Effector memory CD8-positive, alpha-beta T cell (primary cell): ENCODE measurements around the gene URB2.
"Not testable (repeated sequence)": the region's sequence is repeated elsewhere in the genome, so short reads cannot be mapped to it uniquely, and the experiment has no call there.

Source experiments
- ATAC-seq: fragments of 150-1000 bp; cut with Tn5 transposase; replicated peaks from 2 replicates; pipeline ENCODE4 v1.10.0; 2021; ENCODE audit warnings: mild to moderate bottlenecking, moderate library complexity
- DNase-seq, 3 experiments: peaks; one replicate each; pipeline ENCODE4 v3.0.0; 2021
- H3K27ac Mint-ChIP-seq, 2 donors: one replicate each; pipeline ENCODE4 v1.8.0; 2022; ENCODE audit warnings: mild to moderate bottlenecking in 2 of 2, mixed read lengths in 2 of 2, moderate library complexity in 2 of 2
- H3K27me3 Mint-ChIP-seq, 2 donors: one replicate each; pipeline ENCODE4 v1.8.0; 2022; ENCODE audit warnings: mixed read lengths in 2 of 2
- H3K36me3 Mint-ChIP-seq: one replicate; pipeline ENCODE4 v1.8.0; 2022; ENCODE audit warnings: mild to moderate bottlenecking, moderate library complexity, mixed read lengths; ENCODE audit not compliant: insufficient read depth
- H3K4me1 Mint-ChIP-seq, 2 donors: one replicate each; pipeline ENCODE4 v1.8.0; 2022; ENCODE audit warnings: low read depth in 2 of 2, mixed read lengths in 2 of 2
- H3K4me3 Mint-ChIP-seq, 2 donors: one replicate each; pipeline ENCODE4 v1.8.0; 2022; ENCODE audit warnings: mild to moderate bottlenecking in 2 of 2, mixed read lengths in 2 of 2, moderate library complexity in 2 of 2
- H3K9me3 Mint-ChIP-seq, 2 donors: one replicate each; pipeline ENCODE4 v1.8.0; 2022; ENCODE audit warnings: mixed read lengths in 2 of 2

URB2 gene

DNA sequence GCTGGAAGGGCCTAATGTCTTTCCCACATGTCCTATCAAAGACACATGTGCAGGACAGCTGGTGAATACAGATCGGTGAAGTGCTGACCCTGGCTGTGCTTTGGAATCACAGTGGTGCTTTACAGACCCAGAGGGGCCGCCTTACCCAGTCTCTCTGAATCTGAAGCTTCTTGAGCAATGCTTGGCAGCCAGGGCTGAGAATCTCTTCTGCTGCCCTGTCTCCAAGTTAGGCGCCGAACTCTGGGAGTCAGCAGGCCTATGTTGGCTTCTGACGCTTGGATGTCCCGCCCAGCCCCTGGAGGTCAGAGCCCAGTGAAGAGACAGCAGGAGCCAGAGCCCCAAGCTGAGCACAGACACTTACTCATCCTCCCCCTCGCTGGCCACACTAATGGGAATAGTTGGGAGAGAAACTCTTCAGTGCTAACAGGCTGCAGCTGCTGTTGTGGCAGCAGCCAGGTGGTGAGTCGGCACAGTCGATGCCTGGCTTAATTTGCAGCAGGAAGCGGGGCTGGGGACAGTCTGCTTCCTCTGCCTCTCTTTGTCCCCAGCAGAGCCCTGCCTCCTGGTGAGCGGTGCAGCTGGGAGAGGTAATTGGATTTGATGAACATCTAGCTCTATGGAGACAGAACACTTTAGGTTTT is 68.1 kb downstream of the URB2 start:
- no peaks in the 10 kb centered on the region for H3K9me3 Mint-ChIP-seq
- ATAC-seq = no peak
- H3K27me3 Mint-ChIP-seq = peaks cover 19 to 33% of the 10 kb centered on the region in 2 donors
- no peak for DNase-seq
- H3K36me3 Mint-ChIP-seq = peaks cover 5% of the 10 kb centered on the region
- peaks cover 13 to 17% of the 10 kb centered on the region in 2 donors for H3K4me1 Mint-ChIP-seq
- no peak overlapping the region for H3K4me3 Mint-ChIP-seq
- no peak overlapping the region for H3K27ac Mint-ChIP-seq

DNA sequence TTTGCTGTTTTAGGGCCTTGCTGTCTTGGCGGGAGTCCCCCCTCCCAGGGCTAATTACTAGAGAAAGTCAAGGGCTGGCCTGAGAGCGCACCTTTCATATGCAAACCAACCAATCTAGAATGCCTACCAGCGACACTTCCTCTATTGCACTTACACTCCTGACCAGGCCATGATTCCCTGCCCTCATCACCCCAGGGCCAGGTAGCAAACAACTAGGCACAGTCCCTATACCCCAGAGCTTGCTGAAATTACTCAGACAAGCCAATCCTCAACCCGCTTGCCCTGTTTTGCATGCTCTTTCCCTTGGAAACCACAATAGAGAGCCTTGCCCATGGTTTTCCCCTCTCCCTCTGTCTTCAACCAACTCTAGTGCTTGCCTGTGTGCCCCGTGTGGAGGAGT is 70.3 kb downstream of the URB2 start:
- no peak for DNase-seq
- H3K4me3 Mint-ChIP-seq = no peak overlapping the region
- ATAC-seq = no peak

DNA sequence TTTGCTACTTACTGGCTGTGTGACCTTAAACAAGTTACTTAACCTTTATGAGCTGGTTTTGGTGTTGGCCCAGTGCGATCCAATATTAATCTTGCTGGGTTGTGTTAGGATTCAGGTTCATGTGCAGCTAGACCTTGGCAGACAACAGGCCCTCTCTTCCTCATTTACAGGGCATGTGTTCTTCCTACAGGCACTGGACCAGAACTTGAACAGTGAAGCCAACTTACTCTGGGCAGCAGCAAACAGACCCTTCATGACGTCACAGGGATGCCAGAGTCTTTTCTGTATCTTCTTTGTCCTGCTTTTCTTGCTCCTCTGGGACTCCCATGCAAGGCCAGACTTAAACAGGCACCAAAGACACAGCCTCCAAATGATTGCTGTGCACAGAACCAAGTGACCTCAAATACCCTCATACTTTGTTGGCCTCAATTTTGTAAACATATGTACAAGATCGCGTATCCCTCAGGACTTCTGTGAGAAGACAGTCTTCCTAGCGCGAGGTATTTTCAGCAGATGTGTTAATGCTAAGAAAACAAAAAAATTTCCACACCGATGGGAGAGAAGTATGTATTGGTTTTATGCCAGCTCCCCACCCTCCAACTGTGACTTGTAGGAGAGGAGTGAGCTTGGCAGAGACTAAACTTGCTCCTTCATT is 73.7 kb downstream of the URB2 start:
- no peak for ATAC-seq

More for the DNA sequence above, 70.3 kb downstream of the URB2 start:
- H3K36me3 Mint-ChIP-seq = no peaks in the 10 kb centered on the region
- no peaks in the 10 kb centered on the region for H3K9me3 Mint-ChIP-seq
- H3K27me3 Mint-ChIP-seq = peaks cover 13 to 33% of the 10 kb centered on the region in 2 donors
- H3K27ac Mint-ChIP-seq = no peak overlapping the region
- peaks cover 9 to 11% of the 10 kb centered on the region in 2 donors for H3K4me1 Mint-ChIP-seq

DNA sequence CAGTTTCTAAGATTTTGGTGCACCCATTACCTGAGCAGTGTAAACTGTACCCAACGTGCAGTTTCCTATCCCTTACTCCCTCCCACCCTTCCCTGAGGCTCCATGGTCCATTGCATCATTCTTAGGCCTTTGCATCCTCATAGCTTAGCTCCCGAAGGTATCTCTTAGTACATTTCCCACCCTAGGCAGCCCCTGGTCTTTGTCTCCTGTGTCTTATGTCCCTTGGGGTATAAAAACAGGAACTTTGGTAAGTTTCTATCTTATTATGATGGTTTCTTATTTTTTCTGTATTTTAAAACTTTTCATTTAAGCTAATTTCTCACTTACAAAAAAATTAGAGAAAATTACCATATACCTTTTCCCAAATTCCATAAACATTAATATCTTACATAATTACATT is 78.1 kb downstream of the URB2 start:
- Mint-ChIP-seq H3K27ac (no peak overlapping the region), H3K9me3 (no peaks in the 10 kb centered on the region), H3K27me3 (peaks cover 22 to 26% of the 10 kb centered on the region in 2 donors), H3K4me3 (no peak overlapping the region), H3K4me1 (no peaks in the 10 kb centered on the region), H3K36me3 (peaks cover 4% of the 10 kb centered on the region)
- ATAC-seq (no peak), DNase-seq (no peak)

More for the DNA sequence above, 73.7 kb downstream of the URB2 start:
- DNase-seq = no peak
- peaks cover 4% of the 10 kb centered on the region for H3K36me3 Mint-ChIP-seq
- H3K27me3 Mint-ChIP-seq = peaks cover 13 to 28% of the 10 kb centered on the region in 2 donors
- no peak overlapping the region for H3K4me3 Mint-ChIP-seq
- no peaks in the 10 kb centered on the region for H3K9me3 Mint-ChIP-seq
- H3K27ac Mint-ChIP-seq = no peak overlapping the region
- H3K4me1 Mint-ChIP-seq = no peaks in the 10 kb centered on the region

DNA sequence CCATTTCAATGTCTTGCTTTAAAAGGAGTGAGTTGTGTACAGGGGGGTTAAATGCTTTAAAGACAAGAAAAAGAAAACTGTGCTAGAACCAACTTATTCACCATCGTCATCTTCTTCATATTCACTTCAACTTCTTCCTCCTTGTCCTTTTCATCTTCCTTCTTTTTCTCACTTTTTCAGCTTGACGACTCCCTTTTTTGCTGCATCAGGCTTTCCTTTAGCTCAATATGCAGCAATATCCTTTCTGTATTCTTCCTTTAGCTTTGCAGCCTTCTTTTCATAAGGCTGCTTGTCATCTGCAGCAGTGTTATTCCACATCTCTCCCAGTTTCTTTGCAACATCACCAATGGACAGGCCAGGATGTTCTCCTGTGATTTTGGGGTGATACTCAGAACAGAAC is 79.1 kb downstream of the URB2 start:
- H3K27me3 Mint-ChIP-seq = peaks cover 28 to 36% of the 10 kb centered on the region in 2 donors
- H3K27ac Mint-ChIP-seq, H3K4me1 Mint-ChIP-seq, H3K9me3 Mint-ChIP-seq, DNase-seq, ATAC-seq, H3K36me3 Mint-ChIP-seq, H3K4me3 Mint-ChIP-seq: not testable (repeated sequence)

DNA sequence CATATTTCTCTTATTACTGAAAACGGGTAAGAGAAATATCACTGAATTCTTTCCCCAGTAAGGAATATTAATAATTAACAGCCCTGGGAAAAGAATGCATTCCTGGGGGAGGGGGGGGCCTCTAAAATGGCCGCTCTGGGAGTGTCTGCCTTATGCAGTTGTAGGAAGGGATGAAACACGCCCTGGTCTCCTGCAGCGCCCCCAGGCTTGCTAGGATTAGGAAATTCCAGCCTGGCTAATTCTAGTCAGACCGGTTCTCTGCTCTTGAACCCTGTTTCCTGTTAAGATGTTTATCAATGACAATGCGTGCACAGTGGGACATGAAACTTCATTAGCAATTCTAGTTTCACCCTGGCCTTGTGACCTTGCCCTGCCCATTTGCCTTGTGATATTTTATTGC is 81.1 kb downstream of the URB2 start:
- not testable (repeated sequence) for H3K4me3 Mint-ChIP-seq, H3K27ac Mint-ChIP-seq, DNase-seq, H3K9me3 Mint-ChIP-seq, H3K4me1 Mint-ChIP-seq, H3K36me3 Mint-ChIP-seq, ATAC-seq
- H3K27me3 Mint-ChIP-seq = peaks cover 35 to 44% of the 10 kb centered on the region in 2 donors

DNA sequence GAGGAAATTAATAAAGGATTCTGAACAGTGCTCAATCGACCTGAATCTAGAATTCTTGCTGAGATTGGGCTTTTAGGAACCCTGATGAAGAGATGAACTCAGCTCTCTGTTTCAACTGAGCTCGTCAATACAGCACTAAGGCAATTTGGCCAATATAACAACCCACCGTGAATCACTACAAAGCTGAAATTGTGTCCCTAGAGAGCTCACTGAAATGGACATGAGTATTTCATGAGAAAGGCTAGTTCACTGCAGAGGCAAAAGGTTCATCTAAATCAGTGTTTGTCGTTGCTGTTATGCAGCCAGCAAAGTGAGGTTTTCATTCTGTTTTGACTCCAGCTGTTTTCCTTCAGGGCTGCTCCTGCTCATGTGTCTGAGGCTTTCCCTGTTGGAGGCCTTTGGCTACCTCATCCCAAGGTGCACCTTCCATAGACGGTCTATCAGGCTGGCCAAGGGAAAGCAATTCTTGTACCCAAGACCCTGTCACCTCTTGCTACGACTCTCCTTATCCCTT is 83.5 kb downstream of the URB2 start:
- H3K4me3 Mint-ChIP-seq = no peak overlapping the region
- ATAC-seq = no peak
- no peaks in the 10 kb centered on the region for H3K4me1 Mint-ChIP-seq
- no peak for DNase-seq
- no peaks in the 10 kb centered on the region for H3K9me3 Mint-ChIP-seq
- H3K27ac Mint-ChIP-seq = no peak overlapping the region
- peaks cover 35 to 44% of the 10 kb centered on the region in 2 donors for H3K27me3 Mint-ChIP-seq
- H3K36me3 Mint-ChIP-seq = no peaks in the 10 kb centered on the region
